NCI-H2107 treated with DMSO at 0.1 percent for 48 hours (cell line): ENCODE results near the gene FAM149A.

Experiments used
- DNase-seq: peaks from one replicate; lab custom pipeline; 2025; ENCODE audit not compliant: unreplicated experiment; lab: John Stamatoyannopoulos, UW

Gene FAM149A

DNA sequence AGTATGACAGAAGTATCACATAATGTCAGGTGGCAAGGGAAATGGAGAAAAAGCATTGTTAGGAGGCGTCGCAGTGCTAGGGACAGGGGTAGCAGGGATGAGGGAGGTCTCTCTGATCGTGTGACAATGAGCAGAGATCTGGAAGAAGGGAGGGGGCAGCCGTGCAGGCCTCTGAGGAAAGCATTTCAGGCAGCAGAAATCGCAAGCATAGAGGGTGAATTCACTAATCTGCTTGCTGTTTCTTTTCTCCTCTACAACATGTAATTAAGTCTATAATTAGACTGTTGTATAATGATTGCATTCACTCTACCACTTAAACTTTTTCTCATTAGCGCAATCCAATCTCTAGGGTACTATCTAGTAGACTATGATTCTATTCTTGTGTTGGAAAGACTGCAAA lies 96.0 kb downstream of the FAM149A start:
- DNase-seq: no peak

DNA sequence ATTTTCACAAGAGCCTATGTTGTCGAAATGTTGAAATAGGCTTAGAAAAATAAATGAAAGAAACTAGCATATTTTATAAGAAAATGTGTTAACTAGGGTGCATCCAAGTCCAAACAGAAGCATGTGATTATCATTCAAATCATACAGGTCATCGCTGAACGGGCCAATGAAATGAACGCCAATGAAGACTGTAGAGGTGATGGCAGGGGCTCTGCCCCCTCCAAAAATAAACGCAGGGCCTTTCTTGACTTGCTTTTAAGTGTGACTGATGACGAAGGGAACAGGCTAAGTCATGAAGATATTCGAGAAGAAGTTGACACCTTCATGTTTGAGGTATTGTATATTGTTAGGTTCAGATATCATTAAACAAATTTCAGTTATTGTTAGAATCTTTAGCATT lies 96.5 kb downstream of the FAM149A start:
- no peak for DNase-seq

DNA sequence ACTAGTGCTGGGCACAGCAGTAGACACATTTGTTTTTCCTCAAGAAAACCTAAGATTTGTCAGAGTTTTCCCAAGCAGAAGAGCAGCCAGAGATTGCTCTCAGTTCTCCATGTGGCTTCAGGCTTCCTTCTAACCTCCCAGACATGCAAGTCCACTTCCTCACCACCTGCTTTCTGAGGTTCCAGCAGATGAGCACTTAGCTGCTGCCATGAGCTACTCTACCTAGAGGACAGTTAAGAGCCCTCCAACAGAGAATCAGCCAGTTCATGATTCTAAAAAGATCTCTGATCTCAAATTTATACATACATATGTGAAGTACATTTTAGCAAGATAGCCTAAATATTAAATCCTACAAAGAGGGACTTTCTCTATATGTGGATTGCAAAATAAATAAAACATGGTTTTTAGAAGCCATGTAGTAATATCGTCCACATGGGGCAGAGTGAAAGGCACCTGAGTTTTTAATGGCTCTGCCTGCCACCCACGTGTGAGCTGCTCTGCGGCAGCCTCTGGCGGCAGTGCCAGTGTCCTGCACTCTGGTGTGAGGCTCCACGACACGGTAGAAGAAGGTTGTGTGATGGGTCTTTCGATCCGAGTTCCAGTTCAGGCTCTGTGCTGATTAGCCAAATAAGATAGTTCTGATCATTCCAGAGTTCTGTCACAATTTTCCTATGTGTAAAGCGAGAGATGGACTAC lies 97.2 kb downstream of the FAM149A start:
- DNase-seq: peak; percentile 20

DNA sequence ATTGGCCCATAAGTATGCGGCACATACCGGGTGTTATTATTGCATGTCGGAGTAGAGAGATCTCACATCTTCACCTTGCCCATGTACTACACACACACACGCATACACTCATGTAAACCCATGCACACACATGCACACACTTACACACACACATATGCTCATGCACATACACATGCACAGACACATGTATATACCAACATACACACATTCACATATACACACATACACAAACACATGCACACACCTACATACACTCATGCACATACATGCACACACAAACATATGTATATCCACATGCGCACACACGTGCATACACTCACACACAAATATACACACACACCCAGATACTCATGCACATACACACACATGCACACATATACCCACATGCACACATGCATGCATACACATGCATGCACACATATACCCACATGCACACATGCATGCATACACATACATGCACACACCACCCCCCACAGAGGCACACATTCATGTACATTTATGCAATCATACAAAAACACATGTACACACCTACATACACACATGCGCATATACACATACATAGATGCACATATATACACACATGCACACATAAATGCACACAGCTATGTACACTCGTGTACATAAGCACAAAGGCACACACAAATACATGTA lies 98.1 kb downstream of the FAM149A start:
- DNase-seq: no peak

DNA sequence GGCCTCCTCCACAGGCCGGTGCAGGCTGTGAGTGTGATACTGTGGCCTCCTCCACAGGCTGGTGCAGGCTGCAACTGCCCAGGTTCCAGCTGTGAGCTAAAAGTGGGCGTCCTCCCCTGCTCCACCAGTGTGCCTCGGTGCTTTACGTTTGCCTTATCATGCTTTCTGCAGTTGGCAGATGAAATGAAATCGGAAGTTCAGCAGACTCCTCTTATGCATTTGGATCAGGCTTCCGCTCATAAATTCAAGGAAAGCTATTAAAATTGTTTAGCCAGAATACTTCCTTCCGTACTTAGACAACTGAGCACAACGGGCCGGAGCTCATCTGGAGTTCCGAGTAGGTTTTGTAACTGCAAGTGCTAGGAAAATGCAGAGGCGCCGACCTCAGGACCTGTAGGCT lies 98.9 kb downstream of the FAM149A start:
- no peak for DNase-seq

DNA sequence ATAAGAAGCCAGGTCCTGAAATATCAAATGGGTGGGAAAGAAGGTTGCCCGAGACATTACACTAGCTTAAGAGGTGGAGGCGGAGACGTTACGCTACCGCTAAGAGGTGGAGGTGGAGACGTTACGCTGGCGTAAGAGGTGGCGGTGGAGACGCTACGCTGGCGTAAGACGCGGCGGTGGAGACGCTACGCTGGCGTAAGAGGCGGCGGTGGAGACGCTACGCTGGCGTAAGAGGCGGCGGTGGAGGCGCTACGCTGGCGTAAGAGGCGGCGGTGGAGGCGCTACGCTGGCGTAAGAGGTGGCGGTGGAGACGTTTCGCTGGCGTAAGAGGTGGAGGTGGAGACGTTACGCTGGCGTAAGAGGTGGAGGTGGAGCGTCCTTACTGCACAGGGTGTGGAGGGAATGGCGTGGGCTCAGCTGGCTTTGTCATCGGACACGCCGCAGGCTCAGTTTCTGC lies 99.6 kb downstream of the FAM149A start:
- DNase-seq: no peak

DNA sequence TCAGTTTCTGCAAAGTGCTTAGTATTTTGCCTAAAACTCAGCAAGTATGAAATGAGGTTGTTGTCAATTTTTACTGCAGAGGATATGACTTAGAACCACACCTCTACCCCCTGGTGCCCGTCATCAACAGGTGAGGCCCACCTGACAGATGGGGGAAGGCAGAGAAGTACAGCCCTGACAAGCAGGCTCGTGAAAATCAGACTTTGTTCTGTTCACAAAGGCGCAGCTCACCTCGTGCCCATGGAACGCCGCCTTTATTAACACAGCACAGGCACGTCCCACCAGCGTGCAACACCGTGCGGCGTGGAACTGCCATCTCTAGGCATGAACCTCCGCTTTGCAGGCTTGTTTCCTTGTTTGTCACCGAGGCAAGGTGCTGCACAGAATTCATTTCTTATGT lies 100.2 kb downstream of the FAM149A start:
- DNase-seq: no peak

DNA sequence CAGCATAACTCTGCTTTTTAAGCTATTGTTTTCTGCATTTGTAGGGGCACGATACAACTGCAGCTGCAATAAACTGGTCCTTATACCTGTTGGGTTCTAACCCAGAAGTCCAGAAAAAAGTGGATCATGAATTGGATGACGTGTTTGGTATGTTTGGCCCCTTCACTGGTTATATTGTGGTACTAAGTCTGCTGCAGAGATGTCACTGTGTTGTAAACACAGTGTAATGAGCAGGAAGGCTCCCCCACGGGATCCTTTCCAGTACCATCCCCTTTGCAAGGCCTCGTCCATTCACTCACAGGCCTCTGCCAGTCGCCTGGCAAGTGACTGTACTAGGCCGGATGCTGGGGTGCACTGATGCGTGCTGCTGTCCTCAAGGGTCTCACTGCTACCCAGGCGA lies 100.7 kb downstream of the FAM149A start:
- DNase-seq: no peak

DNA sequence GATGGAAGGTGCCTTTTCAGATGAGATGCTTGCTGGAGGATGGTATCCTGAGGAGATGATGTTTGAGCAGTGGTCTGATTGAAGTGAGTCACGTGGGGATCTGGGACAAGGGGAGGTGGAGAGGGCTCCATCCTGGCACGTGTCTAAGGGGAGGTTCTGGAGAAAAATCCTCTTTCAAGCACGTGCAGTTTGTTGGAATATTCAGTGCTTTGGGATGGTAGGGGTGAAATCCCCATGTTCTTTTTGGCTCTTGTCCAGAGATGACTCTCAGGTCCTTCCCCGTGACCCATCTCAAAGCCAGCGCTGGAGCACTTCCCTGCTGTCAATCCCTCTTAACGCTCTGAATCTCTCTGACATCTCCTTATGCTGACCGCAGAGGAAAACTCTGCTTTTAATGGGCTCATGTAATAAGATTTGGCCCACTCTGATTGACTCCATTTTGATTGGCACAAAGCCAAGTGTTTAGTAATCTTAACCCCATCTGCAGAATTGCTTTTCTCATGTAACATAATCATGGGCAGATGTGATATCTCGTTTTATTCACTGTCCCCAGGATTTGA lies 112.0 kb downstream of the FAM149A start:
- peak; percentile 37 for DNase-seq

DNA sequence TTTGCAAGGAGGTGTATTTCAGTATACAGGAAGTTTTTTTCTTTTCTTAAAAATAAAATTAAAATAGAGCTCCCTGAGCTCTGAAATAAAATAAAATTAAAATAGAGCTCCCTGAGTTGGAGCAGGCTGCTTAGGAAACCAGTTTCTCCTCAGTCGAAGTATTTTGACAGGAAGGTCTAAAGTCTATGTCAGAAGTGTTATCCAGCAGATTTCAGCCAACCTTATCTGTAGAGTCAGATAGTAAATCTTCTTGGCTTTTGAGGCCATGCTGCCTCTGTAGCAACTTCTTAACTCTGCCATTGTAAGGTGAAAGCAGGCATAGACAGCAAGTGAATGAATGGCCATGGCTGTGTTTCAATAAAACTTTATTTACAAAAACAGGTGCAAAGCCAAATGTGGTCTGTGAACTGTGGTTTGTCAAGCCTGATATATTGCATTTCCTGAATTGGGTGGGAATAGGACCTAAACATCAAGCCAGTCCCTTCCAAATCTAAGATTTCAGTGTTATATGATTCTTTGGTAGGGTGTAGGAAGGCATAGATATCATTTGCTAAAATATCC lies 113.3 kb downstream of the FAM149A start:
- no peak for DNase-seq

DNA sequence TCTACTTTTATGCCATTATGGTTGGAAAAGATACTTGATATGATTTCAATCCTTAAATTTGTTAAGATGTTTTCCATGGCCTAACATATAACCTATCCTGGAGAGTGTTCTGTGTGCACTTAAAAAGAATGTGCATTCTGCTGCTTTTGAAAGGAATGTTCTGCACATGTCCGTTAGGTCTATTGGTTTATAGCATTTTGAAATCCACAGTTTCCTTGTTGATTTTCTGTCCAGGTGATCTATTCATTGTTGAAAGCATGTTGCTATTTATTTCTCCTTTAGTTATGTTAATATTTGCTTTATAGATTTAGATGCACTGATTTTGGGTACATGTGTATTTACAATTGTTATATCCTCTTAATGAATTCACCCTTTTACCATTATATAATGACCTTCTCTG lies 117.1 kb downstream of the FAM149A start:
- no peak for DNase-seq
